GM21717 (cell line): ENCODE results near the gene BTBD2.

Source experiments
- ATAC-seq: cut with Tn5 transposase; IDR thresholded peaks from one replicate; pipeline ENCODE4 v1.9.1; 2021; ENCODE audit warnings: mild to moderate bottlenecking, moderate library complexity; ENCODE audit not compliant: unreplicated experiment

BTBD2 gene

GRCh38 chr19:2015608-2015950 lies at the start of gene BTBD2:
BTBD2 (minus strand) TSS chr19:2015714; CDS start chr19:2015703, 11 bp downstream.
- ATAC-seq: no peak

DNA sequence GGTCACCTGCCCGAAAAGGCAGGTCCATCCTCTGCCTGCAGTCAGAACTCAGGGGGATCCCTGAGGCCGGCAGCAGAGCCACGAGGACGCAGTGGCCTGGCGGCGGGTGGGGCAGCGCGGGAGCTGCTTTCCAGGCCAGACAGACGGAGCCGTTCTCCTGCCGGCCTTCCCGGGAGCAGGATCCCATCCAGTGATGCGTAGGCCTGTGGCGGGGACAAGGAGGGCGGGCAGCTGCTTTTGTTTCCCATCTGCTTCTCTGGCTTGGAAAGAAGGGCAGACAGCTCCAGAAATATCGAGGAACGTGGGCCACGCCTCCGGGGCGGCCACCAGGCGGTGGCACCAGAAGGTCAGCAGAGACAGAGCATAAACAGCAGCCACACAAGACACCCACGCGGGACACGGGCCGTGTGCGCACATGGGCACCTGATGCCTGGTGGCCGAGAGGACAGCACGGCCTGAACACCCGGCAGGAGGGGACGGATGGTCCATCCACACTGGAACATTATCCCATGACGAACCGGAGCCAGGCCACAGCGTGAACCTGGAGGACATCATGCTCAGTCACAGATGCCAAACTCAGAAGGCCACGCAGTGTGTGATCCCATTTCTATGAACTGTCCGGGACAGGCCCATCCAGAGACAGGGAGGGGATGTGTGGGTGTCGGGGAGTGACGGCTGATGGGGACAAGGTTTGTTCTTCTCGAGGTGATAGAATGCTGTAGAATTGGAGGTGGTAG lies 49.4 kb upstream of the BTBD2 start:
- no peak for ATAC-seq

- ATAC-seq: no peak
These were observed 48.9 kb upstream of the BTBD2 start for GRCh38 chr19:2064395-2064787.

GRCh38 chr19:2063824-2064223 lies 48.3 kb upstream of the BTBD2 start:
- ATAC-seq: no peak

DNA sequence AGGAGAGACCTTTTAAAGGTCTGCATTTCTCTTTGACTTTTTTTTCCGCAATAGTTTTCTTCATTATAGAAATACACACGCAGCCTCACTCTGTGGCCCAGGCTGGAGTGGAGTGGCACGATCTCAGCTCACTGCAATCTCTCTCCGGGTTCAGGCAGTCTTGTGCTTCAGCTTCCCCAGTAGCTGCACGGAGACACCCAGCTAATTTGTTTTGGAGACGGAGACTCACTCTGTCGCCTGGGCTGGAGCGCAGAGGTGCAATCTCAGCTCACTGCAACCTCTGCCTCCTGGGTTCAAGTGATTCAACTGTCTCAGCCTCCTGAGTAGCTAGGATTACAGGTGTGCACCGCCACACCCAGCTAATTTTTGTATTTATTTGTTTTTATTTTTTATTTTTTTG lies 47.3 kb upstream of the BTBD2 start:
- no peak for ATAC-seq

DNA sequence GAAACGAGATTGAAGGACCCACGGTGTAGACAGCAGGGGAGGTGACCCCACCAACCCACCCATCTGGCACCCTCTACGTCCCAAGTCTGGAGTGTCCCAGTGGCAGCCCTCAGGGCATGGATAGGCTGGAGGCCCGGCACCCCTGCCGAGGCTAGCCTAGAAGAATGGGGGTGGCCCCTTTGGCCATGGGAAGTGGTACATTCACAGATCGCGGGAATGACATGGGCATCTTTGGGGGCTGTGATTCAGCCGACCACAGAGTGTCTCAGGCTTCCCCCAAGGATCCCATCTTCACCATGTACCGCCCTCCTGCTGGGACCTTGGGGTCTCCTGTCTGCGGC lies 46.8 kb upstream of the BTBD2 start:
- no peak for ATAC-seq

GRCh38 chr19:2061495-2062388 lies 46.2 kb upstream of the BTBD2 start:
- ATAC-seq: peak; percentile 52

DNA sequence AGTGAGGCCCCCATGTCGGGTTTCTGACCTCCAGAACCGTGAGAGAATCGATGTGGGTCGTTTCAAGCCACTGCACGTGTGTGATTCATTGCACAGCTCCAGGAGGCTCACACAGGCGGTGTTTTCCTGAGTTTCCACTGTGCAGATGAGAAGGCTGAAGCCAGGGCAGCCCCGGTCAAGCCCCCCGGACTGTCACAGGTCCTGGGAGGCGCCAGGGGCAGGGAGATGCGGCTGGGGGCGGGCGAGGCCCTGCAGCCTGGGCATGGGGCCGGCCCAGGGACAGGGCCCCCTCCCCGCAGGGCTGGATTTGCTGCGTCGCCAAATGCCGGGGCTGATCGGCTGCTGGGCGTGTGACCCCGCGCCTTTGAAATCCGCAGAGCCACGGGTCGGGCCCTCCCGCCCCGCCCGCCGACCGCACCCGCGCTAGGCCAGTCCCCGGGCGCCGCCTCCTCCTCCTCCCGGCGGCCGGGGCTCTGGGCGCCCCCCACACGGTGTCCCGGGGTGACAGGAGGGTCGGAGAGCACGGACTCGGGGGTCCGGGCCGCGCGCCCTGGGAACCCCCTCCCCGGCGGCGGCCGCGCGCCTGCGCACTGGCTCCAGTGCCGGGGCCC lies 45.5 kb upstream of the BTBD2 start:
- peak; percentile 11 for ATAC-seq

GRCh38 chr19:2059422-2060201 lies 44.1 kb upstream of the BTBD2 start:
- ATAC-seq: no peak

DNA sequence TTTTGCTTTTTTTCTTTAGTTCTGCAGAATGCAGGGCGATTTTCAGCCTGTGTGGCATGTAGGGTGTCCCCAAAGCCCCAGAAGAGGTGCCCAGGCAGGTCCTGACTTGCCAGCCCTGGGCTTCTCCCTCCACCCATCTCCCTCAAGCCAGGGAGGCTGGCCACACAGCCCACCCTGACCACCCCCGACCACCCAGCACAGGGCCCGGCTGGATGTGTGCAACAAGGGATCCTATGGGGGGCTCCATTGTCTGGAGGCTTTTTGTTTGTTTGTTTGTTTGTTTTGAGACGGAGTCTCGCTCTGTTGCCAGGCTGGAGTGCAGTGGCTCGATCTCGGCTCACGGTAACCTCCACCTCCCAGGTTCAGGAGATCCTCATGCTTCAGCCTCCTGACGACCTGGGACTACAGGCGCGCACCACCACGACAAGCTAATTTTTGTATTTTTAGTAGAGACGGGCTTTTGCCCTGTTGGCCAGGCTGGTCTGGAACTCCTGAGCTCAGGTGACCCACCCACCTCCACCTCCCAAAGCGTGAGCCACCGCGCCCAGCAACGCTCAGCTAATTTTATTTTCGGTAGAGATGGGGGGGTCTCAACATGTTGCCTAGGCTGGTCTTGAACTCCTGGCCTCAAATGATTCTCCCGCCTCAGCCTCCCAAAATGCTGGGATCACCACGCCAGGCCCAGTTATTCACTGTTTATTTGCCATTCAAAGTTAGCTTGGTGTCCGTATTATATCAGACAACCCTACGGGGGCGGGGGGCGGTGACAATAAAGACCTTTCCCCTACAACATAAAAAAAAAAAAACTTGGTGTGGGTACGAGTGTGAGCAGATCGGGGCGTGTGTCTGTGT lies 43.3 kb upstream of the BTBD2 start:
- no peak for ATAC-seq

DNA sequence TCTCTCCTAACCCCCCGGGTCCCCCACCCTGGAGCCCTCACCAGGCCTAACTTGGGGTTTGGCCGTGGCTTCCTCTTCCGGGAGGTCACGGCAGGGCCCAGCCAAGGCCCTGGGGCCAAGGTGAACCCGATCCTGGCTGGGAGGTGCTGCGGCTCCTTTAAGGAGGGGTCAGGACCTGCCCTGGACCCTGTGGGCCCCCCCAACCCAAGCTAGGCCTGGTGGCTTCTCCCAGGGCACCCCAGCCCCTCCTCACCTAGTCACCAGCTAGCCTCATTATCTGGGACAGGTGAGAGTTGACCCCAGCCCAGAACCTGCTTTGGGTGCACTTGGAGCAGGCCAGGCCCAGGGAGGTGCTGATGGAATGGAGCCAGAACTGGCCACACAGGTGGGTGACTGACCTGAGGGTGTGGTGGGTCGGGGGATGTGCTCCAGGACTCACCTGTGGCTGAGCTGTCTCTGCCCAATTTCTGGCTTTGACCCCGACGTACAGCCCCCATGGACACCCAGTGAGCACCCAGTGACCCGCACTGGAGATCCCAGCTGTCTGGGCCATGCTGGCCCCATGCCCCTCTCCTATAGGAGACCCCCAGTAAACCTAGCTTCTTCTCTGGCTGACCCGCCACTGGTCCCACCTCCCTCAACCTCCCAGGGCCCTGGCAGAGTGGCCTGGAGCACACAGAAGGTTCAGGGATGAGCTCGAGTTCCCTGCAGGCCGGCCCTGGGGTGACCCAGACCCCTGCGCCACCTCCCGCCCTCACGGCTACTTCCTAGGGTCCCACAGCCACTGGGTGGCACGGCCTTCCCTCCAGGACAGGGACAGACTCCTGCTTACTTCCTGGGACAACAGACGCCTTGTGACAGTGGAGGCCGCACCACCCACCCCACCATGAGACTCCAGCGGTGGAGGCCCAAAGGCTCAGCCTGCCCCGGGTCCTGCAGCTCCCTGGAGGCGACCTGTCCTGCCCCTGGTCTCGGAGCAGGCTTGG lies 42.3 kb upstream of the BTBD2 start:
- no peak for ATAC-seq

DNA sequence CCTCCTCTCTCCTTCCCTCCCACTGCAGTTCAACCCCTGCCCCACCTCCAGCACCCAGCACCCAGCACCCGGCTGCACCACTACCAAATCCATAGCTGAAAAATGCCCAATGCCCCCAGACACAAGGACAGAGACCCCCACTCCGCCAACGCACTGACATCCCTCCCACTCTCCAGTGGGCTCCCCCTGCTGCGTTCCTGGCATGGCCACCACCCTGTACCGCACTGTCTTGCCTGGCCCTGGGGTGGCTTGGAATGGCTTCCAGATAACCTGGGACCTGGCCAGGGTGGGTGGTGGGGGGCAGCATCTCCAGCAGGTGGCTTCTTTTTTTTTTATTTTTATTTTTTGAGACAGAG lies 41.3 kb upstream of the BTBD2 start:
- no peak for ATAC-seq

GRCh38 chr19:2055931-2056836 lies 40.7 kb upstream of the BTBD2 start:
- ATAC-seq: no peak

DNA sequence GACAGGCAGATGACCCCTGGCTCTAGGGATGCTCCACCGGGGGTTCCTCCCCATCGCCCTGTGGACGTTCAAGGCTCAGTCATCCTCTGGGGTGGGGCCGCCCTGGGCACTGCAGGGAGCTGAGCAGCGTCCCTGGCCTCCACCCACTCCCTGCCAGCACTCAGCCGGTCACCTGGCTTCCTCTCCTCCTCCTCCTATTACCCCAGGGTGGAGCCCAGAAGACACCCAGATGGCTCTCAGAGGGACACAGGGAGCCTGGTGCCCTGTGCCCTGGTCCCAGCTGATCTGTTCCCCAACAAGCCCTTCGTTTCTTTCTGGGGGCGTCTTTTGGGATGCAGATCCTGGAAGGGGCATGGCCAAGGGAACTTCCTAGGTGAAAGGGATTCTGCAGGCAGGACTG lies 39.2 kb upstream of the BTBD2 start:
- no peak for ATAC-seq

DNA sequence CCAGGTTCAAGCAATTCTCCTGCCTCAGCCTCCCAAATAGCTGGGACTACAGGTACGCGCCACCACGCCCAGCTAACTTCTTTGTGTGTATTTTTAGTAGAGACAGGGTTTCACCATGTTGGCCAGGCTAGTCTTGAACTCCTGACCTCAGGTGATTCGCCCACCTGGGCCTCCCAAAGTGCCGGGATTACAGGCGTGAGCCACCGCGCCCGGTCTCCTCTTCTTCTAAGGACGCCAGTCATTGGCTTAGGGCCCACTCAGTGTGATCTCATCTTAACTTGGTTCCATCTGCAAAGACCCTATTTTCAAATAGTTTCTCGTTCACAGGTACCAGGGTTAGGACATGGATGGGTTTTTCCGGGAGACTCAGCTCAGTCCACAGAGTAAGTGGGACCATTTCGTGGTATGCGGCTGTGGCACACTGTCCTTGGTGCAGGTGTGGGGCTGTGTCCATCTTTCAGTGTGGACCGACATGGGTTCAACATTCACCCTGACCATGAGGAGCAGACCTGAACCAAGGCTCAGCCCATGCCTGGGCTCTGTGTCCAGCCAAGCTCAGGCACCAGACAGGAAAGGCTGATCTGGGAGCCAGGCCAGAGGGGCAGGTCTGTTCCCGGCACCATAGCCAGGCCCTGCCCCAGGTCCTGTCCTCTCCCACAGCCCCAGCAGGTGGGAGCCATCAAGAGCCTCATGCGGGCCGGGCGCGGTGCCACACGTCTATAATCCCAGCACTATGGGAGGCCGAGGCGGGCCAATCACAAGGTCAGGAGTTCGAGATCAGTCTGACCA lies 38.3 kb upstream of the BTBD2 start:
- no peak for ATAC-seq

DNA sequence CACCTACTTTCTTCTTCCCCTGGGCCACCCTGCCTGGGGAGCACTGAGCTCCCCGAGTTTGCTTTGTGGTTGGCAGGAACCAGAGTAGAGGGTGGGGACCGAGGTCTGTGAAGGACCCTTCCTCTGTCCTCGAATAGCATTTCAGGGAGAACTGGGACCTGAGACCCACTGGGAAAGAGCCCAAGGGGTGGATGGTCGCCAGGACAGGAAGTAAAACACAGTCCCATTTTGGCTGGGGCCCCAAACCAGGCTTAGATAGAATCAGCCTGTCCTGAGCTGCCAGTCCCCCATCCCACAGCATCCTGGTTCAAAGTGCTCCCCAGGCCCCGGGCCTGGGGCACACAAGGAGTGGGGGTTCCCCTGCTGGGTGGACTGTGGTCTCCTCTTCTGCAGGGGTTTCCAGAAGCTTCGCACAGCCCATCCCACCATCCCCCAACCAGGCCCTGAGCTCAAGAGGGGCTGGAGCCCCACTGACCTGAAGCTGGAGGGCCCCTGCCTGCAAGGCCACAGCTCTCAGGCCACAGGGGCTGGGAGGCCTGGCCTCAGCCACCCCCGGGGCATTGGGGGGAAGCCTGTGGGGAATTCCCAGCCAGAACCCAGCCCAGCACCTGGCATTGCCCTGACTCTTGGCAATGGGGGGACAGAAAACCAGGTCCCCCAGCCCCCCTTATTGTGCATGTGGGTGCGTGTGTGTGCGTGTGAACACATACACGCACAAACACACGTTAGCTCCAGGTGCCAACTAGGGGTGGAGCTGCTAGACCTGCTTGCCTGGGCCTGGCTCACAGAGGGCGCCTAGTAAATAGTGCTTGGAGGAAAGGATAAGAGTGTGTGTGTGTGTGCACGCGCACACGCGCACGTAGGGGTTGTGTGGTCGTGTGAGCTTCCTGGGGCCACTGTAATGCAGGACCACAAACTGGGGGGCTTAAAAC lies 36.5 kb upstream of the BTBD2 start:
- ATAC-seq: no peak
